OCI-LY3 (cell line): ENCODE data around the gene FXR2.
"Not testable (repeated sequence)": the region's sequence is repeated elsewhere in the genome, so short reads cannot be mapped to it uniquely, and the experiment has no call there.

Source experiments
- CTCF ChIP-seq: fragments of 200-600, 300-600 bp; sonication (generic); IDR thresholded peaks from 2 replicates; pipeline ENCODE4 v1.5.1; 2014; ENCODE audit warnings: antibody characterized with exemption, low read length, low read depth
- EZH2phosphoT487 ChIP-seq: fragments of 200-600 bp; shearing (Covaris generic); IDR thresholded peaks from 2 replicates; pipeline ENCODE4 v1.6.1; 2018; ENCODE audit warnings: antibody characterized with exemption, mixed run types, low read depth

- not testable (repeated sequence) for TF ChIP-seq CTCF, EZH2phosphoT487
Measured at GRCh38 chr17:7625749-7626148, 11.1 kb upstream of the FXR2 start.
